ENCODE measurements around the gene HDAC8.
"Not testable (repeated sequence)": the region's sequence is repeated elsewhere in the genome, so short reads cannot be mapped to it uniquely, and the experiment has no call there.

Gene HDAC8

GRCh38 chrX:72461766-72462165 lies 110.9 kb downstream of the HDAC8 start:
- no peak for DNase-seq (ENCODE audit: low read depth in 3 of 3)

- DNase-seq (ENCODE audit: low read depth in 3 of 3), result no peak
Observed at GRCh38 chrX:72461288-72461687, 111.4 kb downstream of the HDAC8 start.

GRCh38 chrX:72460715-72461114 lies 111.9 kb downstream of the HDAC8 start:
- no peak for DNase-seq (ENCODE audit: low read depth in 3 of 3)

GRCh38 chrX:72449034-72449433 lies 123.6 kb downstream of the HDAC8 start:
- DNase-seq (ENCODE audit: low read depth in 3 of 3), result not testable (repeated sequence)

- not testable (repeated sequence) for DNase-seq (ENCODE audit: low read depth in 3 of 3)
Observed at GRCh38 chrX:72440764-72441163, 131.9 kb downstream of the HDAC8 start.

- no peak for DNase-seq (ENCODE audit: low read depth in 3 of 3)
Observed at GRCh38 chrX:72436010-72436409, 136.6 kb downstream of the HDAC8 start.

- DNase-seq (ENCODE audit: low read depth in 3 of 3), result no peak
Observed at GRCh38 chrX:72430405-72430968, 142.2 kb downstream of the HDAC8 start.

GRCh38 chrX:72421797-72422196 lies 150.8 kb downstream of the HDAC8 start:
- DNase-seq (ENCODE audit: low read depth in 3 of 3), result no peak

GRCh38 chrX:72409993-72410392 lies 162.7 kb downstream of the HDAC8 start:
- no peak for DNase-seq (ENCODE audit: low read depth in 3 of 3)

GRCh38 chrX:72408885-72409284 lies 163.8 kb downstream of the HDAC8 start:
- DNase-seq (ENCODE audit: low read depth in 3 of 3), result no peak

- not testable (repeated sequence) for DNase-seq (ENCODE audit: low read depth in 3 of 3)
Observed at GRCh38 chrX:72405136-72405535, 167.5 kb downstream of the HDAC8 start.

GRCh38 chrX:72402614-72403013 lies 170.0 kb downstream of the HDAC8 start:
- DNase-seq (ENCODE audit: low read depth in 3 of 3), result no peak

- no peak for DNase-seq (ENCODE audit: low read depth in 3 of 3)
Observed at GRCh38 chrX:72399816-72400215, 172.8 kb downstream of the HDAC8 start.

GRCh38 chrX:72396117-72396516 lies 176.5 kb downstream of the HDAC8 start:
- no peak for DNase-seq (ENCODE audit: low read depth in 3 of 3)

GRCh38 chrX:72395237-72395636 lies 177.4 kb downstream of the HDAC8 start:
- no peak for DNase-seq (ENCODE audit: low read depth in 3 of 3)

GRCh38 chrX:72394518-72395170 lies 178.0 kb downstream of the HDAC8 start:
- DNase-seq (ENCODE audit: low read depth in 3 of 3), result no peak

- DNase-seq (ENCODE audit: low read depth in 3 of 3), result no peak
Observed at GRCh38 chrX:72393836-72394517, 178.7 kb downstream of the HDAC8 start.

- no peak for DNase-seq (ENCODE audit: low read depth in 3 of 3)
Observed at GRCh38 chrX:72392816-72393800, 179.5 kb downstream of the HDAC8 start.

GRCh38 chrX:72392042-72392441 lies 180.6 kb downstream of the HDAC8 start:
- DNase-seq (ENCODE audit: low read depth in 3 of 3), result no peak

GRCh38 chrX:72387247-72387646 lies 185.4 kb downstream of the HDAC8 start:
- no peak for DNase-seq (ENCODE audit: low read depth in 3 of 3)

GRCh38 chrX:72382202-72382595 lies 190.4 kb downstream of the HDAC8 start:
- DNase-seq (ENCODE audit: low read depth in 3 of 3), result no peak
